ENCODE measurements around the gene SCGN. TPM values are rescaled to one million over a fixed set of nuclear protein-coding genes. Genes with fewer than 3 reads are reported as not detected.

Gene SCGN
- total and polyA plus RNA-seq, 9 of the 15 experiments (the other 6 are each of a cell fraction or from before 2014, with no cell fraction given) = not detected

DNA sequence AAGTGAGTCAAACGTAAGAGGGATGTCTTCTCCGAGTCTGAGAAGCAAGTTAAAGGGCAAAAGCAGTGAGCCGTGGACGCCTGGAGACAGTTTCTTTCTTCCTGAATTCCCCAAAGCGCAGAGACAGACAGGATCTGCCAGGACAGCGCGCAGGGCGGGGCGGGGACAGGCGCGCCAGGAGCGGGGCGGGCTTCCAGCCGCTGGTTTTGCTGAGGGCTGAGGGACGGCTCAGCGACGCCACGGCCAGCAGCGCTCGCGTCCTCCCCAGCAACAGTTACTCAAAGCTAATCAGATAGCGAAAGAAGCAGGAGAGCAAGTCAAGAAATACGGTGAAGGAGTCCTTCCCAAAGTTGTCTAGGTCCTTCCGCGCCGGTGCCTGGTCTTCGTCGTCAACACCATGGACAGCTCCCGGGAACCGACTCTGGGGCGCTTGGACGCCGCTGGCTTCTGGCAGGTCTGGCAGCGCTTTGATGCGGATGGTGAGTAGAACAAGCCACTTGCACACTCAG lies at the start of gene SCGN (continued):
- TF ChIP-seq, protein P1, sequence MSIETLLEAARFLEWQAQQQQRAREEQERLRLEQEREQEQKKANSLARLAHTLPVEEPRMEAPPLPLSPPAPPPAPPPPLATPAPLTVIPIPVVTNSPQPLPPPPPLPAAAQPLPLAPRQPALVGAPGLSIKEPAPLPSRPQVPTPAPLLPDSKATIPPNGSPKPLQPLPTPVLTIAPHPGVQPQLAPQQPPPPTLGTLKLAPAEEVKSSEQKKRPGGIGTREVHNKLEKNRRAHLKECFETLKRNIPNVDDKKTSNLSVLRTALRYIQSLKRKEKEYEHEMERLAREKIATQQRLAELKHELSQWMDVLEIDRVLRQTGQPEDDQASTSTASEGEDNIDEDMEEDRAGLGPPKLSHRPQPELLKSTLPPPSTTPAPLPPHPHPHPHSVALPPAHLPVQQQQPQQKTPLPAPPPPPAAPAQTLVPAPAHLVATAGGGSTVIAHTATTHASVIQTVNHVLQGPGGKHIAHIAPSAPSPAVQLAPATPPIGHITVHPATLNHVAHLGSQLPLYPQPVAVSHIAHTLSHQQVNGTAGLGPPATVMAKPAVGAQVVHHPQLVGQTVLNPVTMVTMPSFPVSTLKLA (conservative IDR thresholded peaks at IDR 0.05) = no peak
- TF ChIP-seq YBX1 (IDR thresholded peaks at IDR 0.05) (no peak), KAT7 (CRISPR knock-in tag; IDR thresholded peaks at IDR 0.05; ENCODE audit: borderline replicate concordance) (no peak), ZNF121 (CRISPR knock-in tag; conservative IDR thresholded peaks at IDR 0.05) (no peak), HEY1 (CRISPR knock-in tag; IDR thresholded peaks at IDR 0.05; ENCODE audit: borderline replicate concordance) (no peak), TBP (optimal IDR thresholded peaks at IDR 0.05; ENCODE audit: low read depth, low read length) (no peak), CBX5 (IDR thresholded peaks at IDR 0.05; ENCODE audit: borderline replicate concordance, low read depth) (no peak), ZNF76 (CRISPR knock-in tag; IDR thresholded peaks at IDR 0.05; ENCODE audit: borderline replicate concordance) (no peak), SMARCA5 (IDR thresholded peaks at IDR 0.05) (no peak), PRMT5 (CRISPR knock-in tag; IDR thresholded peaks at IDR 0.05) (peak; percentile 94), CEBPG (CRISPR knock-in tag; IDR thresholded peaks at IDR 0.05) (no peak), CEBPG (tag; conservative IDR thresholded peaks at IDR 0.05 in 1 of 2, IDR thresholded peaks at IDR 0.05 in 1 of 2) (no peak), CBX3 (IDR thresholded peaks at IDR 0.05; ENCODE audit: borderline replicate concordance in 1 of 2, low read length in 2 of 2) (no peak)
- TF ChIP-seq, protein P2, sequence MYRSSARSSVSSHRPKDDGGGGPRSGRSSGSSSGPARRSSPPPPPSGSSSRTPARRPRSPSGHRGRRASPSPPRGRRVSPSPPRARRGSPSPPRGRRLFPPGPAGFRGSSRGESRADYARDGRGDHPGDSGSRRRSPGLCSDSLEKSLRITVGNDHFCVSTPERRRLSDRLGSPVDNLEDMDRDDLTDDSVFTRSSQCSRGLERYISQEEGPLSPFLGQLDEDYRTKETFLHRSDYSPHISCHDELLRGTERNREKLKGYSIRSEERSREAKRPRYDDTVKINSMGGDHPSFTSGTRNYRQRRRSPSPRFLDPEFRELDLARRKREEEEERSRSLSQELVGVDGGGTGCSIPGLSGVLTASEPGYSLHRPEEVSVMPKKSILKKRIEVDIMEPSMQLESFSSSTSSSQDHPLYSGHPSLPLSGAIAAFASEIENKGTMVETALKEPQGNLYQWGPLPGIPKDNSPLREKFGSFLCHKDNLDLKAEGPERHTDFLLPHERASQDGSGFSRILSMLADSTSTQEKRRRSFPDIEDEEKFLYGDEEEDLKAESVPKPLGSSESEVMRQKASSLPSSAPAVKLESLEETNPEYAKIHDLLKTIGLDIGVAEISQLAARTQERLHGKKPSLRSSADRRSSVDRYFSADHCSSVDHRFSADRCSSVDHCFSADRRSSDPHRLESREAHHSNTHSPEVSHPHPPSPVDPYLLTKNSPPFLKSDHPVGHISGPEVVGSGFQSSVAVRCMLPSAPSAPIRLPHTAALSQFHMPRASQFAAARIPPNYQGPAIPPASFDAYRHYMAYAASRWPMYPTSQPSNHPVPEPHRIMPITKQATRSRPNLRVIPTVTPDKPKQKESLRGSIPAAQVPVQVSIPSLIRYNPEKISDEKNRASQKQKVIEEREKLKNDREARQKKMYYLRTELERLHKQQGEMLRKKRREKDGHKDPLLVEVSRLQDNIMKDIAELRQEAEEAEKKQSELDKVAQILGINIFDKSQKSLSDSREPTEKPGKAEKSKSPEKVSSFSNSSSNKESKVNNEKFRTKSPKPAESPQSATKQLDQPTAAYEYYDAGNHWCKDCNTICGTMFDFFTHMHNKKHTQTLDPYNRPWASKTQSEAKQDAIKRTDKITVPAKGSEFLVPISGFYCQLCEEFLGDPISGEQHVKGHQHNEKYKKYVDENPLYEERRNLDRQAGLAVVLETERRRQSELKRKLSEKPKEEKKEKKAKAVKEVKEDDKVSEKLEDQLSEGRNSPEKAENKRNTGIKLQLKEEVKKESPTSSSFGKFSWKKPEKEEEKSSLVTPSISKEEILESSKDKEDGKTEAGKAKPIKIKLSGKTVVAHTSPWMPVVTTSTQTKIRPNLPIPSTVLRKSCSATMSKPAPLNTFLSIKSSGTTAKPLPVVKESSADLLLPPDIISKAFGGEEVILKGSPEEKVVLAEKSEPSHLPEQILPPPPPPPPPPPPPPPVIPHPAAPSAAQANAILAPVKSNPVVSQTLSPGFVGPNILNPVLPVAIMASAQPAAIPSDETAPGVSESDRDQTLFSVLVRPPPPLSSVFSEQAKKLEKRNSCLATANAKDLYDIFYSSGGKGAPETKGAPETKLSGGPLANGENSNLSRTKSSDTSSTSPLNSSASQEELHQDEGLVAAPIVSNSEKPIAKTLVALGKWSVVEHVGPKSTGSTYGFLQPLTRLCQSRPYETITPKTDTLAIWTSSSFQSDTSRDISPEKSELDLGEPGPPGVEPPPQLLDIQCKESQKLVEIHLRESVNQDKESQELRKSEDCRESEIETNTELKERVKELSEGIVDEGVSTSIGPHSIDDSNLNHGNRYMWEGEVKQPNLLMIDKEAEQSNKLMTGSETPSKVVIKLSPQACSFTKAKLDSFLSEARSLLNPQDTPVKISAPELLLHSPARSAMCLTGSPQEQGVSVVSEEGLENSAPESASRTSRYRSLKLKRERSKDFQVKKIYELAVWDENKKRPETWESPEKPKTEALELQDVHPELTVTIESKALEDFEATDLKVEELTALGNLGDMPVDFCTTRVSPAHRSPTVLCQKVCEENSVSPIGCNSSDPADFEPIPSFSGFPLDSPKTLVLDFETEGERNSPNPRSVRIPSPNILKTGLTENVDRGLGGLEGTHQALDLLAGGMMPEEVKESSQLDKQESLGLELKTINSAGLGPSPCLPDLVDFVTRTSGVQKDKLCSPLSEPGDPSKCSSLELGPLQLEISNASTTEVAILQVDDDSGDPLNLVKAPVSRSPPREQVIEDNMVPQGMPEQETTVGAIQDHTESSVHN (IDR thresholded peaks at IDR 0.05; ENCODE audit: borderline replicate concordance in 1 of 2, low read depth in 1 of 2) = no peak
- TF ChIP-seq, protein P3, sequence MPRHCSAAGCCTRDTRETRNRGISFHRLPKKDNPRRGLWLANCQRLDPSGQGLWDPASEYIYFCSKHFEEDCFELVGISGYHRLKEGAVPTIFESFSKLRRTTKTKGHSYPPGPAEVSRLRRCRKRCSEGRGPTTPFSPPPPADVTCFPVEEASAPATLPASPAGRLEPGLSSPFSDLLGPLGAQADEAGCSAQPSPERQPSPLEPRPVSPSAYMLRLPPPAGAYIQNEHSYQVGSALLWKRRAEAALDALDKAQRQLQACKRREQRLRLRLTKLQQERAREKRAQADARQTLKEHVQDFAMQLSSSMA (CRISPR knock-in tag; IDR thresholded peaks at IDR 0.05) = no peak
- TF ChIP-seq, protein P4, sequence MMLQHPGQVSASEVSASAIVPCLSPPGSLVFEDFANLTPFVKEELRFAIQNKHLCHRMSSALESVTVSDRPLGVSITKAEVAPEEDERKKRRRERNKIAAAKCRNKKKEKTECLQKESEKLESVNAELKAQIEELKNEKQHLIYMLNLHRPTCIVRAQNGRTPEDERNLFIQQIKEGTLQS (IDR thresholded peaks at IDR 0.05) = no peak
- TF ChIP-seq, protein P4 (CRISPR knock-in tag; conservative IDR thresholded peaks at IDR 0.05) = 0 out of 2 replicates have a peak, but pooled peaks have one; percentile 49

All from K562 (cell line).